H9 (cell line): ENCODE measurements around the gene PTPN13. TPM values are rescaled to one million over a fixed set of nuclear protein-coding genes. Genes with fewer than 3 reads are reported as not detected.

Experiments used
- DNase-seq: peaks from one replicate; pipeline ENCODE4 v3.0.0-alpha.2; 2017
- H2AFZ ChIP-seq: one replicate; pipeline ENCODE4 v1.6.1; 2013; ENCODE audit warnings: mild to moderate bottlenecking, low read length, control low read depth, moderate library complexity
- H2AK5ac ChIP-seq: 2 replicates; pipeline ENCODE4 v1.6.1; 2013; ENCODE audit warnings: low read length, control low read depth, mixed read lengths; ENCODE audit not compliant: insufficient read length
- H2BK120ac ChIP-seq: one replicate; pipeline ENCODE4 v1.6.1; 2013; ENCODE audit warnings: low read depth, mild to moderate bottlenecking, low read length, control low read depth, inconsistent platforms; ENCODE audit not compliant: poor library complexity, severe bottlenecking
- H2BK12ac ChIP-seq: 2 replicates; pipeline ENCODE4 v1.6.1; 2013; ENCODE audit warnings: low read length, control low read depth, mixed read lengths, low read depth; ENCODE audit not compliant: insufficient read length
- H2BK15ac ChIP-seq: 2 replicates; pipeline ENCODE4 v1.6.1; 2013; ENCODE audit warnings: low read depth, low read length, control low read depth
- H2BK20ac ChIP-seq: one replicate; pipeline ENCODE4 v1.6.1; 2013; ENCODE audit warnings: low read depth, mild to moderate bottlenecking, low read length, control low read depth, inconsistent platforms; ENCODE audit not compliant: poor library complexity, severe bottlenecking
- H2BK5ac ChIP-seq: 2 replicates; pipeline ENCODE4 v1.6.1; 2013; ENCODE audit warnings: low read length, control low read depth, mixed read lengths; ENCODE audit not compliant: insufficient read length
- H3K14ac ChIP-seq: 2 replicates; pipeline ENCODE4 v1.6.1; 2013; ENCODE audit warnings: low read length, control low read depth; ENCODE audit not compliant: insufficient read depth
- H3K18ac ChIP-seq: 2 replicates; pipeline ENCODE4 v1.6.1; 2013; ENCODE audit warnings: low read depth, mild to moderate bottlenecking, mixed read lengths, low read length, control low read depth; ENCODE audit not compliant: insufficient read length
- H3K23ac ChIP-seq: 2 replicates; pipeline ENCODE4 v1.6.1; 2013; ENCODE audit warnings: low read length, control low read depth, mixed read lengths, low read depth; ENCODE audit not compliant: insufficient read length
- H3K23me2 ChIP-seq: 2 replicates; pipeline ENCODE4 v1.6.1; 2013; ENCODE audit warnings: low read depth, mild to moderate bottlenecking, mixed read lengths, low read length, control low read depth; ENCODE audit not compliant: insufficient read length, poor library complexity, severe bottlenecking
- H3K27ac ChIP-seq: 2 replicates; pipeline ENCODE4 v1.5.1; 2013; ENCODE audit warnings: low read length, control low read depth, mixed read lengths, low read depth; ENCODE audit not compliant: insufficient read length
- H3K27me3 ChIP-seq: 2 replicates; pipeline ENCODE4 v1.6.1; 2013; ENCODE audit warnings: low read length, control low read depth, inconsistent platforms; ENCODE audit not compliant: insufficient read depth
- H3K4ac ChIP-seq: 2 replicates; pipeline ENCODE4 v1.6.1; 2013; ENCODE audit warnings: low read depth, mild to moderate bottlenecking, control low read depth, inconsistent platforms, low read length, moderate library complexity
- H3K4me1 ChIP-seq: 2 replicates; pipeline ENCODE4 v1.6.1; 2013; ENCODE audit warnings: low read length, control low read depth, inconsistent platforms; ENCODE audit not compliant: insufficient read depth
- H3K4me2 ChIP-seq: 2 replicates; pipeline ENCODE4 v1.6.1; 2013; ENCODE audit warnings: low read length, control low read depth, mixed read lengths; ENCODE audit not compliant: insufficient read length, insufficient read depth
- H3K56ac ChIP-seq: 2 replicates; pipeline ENCODE4 v1.6.1; 2013; ENCODE audit warnings: low read depth, mild to moderate bottlenecking, mixed read lengths, low read length, control low read depth; ENCODE audit not compliant: insufficient read length
- H3K79me1 ChIP-seq: 2 replicates; pipeline ENCODE4 v1.6.1; 2013; ENCODE audit warnings: low read depth, mild to moderate bottlenecking, moderate library complexity, low read length, control low read depth, inconsistent platforms; ENCODE audit not compliant: insufficient read depth, poor library complexity, severe bottlenecking
- H3K79me2 ChIP-seq: 2 replicates; pipeline ENCODE4 v1.6.1; 2013; ENCODE audit warnings: low read length, control low read depth, inconsistent platforms; ENCODE audit not compliant: insufficient read depth
- H3K9ac ChIP-seq: 2 replicates; pipeline ENCODE4 v1.6.1; 2013; ENCODE audit warnings: low read length, control low read depth, mixed read lengths; ENCODE audit not compliant: insufficient read length; ENCODE audit errors: extremely low read depth
- H3K9me3 ChIP-seq: one replicate; pipeline ENCODE4 v1.6.1; 2013; ENCODE audit warnings: low read depth, low read length, inconsistent platforms; ENCODE audit not compliant: control insufficient read depth
- H3T11ph ChIP-seq: one replicate; pipeline ENCODE4 v1.6.1; 2013; ENCODE audit warnings: mild to moderate bottlenecking, low read length, control low read depth, inconsistent platforms
- H4K20me1 ChIP-seq: one replicate; pipeline ENCODE4 v1.6.1; 2013; ENCODE audit not compliant: control insufficient read depth, insufficient read length, insufficient read depth
- H4K5ac ChIP-seq: 2 replicates; pipeline ENCODE4 v1.6.1; 2013; ENCODE audit warnings: low read depth, mild to moderate bottlenecking, mixed read lengths, low read length, control low read depth; ENCODE audit not compliant: insufficient read length
- H4K8ac ChIP-seq: replicated peaks from 2 replicates; pipeline ENCODE4 v1.6.1; 2013; ENCODE audit warnings: low read length, control low read depth, mixed read lengths, low read depth; ENCODE audit not compliant: insufficient read length
- H4K91ac ChIP-seq: 2 replicates; pipeline ENCODE4 v1.6.1; 2013; ENCODE audit warnings: low read depth, mild to moderate bottlenecking, moderate library complexity, mixed read lengths, low read length, control low read depth; ENCODE audit not compliant: insufficient read length
- H3K27ac Mint-ChIP-seq, 3 experiments: 2 replicates in 2 of 3; 3 replicates in 1 of 3; pipeline ENCODE4 v1.8.0; 2020 to 2021; ENCODE audit warnings: mixed read lengths in 3 of 3, mild to moderate bottlenecking in 1 of 3, moderate library complexity in 1 of 3
- H3K27me3 Mint-ChIP-seq: 2 replicates; pipeline ENCODE4 v1.8.0; 2021; ENCODE audit warnings: low read depth, mild to moderate bottlenecking, moderate library complexity, mixed read lengths
- H3K36me3 Mint-ChIP-seq, 3 experiments: 2 replicates in 2 of 3; 3 replicates in 1 of 3; pipeline ENCODE4 v1.8.0; 2020 to 2021; ENCODE audit warnings: low read depth in 3 of 3, mixed read lengths in 3 of 3; ENCODE audit not compliant: insufficient read depth in 1 of 3
- H3K4me1 Mint-ChIP-seq, 2 experiments: 2 replicates each; pipeline ENCODE4 v1.8.0; 2020; ENCODE audit warnings: mixed read lengths in 2 of 2
- H3K4me3 Mint-ChIP-seq, 2 experiments: 2 replicates in 1 of 2; 3 replicates in 1 of 2; pipeline ENCODE4 v1.8.0; 2020 to 2021; ENCODE audit warnings: mild to moderate bottlenecking in 2 of 2, mixed read lengths in 2 of 2, moderate library complexity in 1 of 2
- H3K9me3 Mint-ChIP-seq, 2 experiments: 2 replicates in 1 of 2; 3 replicates in 1 of 2; pipeline ENCODE4 v1.8.0; 2020; ENCODE audit warnings: mild to moderate bottlenecking in 2 of 2, mixed read lengths in 2 of 2, moderate library complexity in 1 of 2
- WGBS: extraction: QIAGEN DNeasy Blood & Tissue Kit; methylation state at CpG from one replicate; pipeline ENCODE4 v1.1.7; 2013; ENCODE audit warnings: missing lambda C conversion rate, low lambda C conversion rate, mixed read lengths; ENCODE audit not compliant: insufficient read length; ENCODE audit errors: extremely low coverage; 5-methylcytosine and 5-hydroxymethylcytosine counted together
- total RNA-seq: library from RNA; stranded (reverse); gene quantifications from 2 replicates; pipeline ENCODE4 v1.2.1, GENCODE V29; 2021
- TF ChIP-seq, protein P1 (sequence below): fragments of 200-600 bp; sonication (generic); conservative IDR thresholded peaks from 3 replicates; pipeline ENCODE4 v1.8.0; 2021; ENCODE audit warnings: antibody characterized with exemption, mild to moderate bottlenecking

Gene PTPN13
- total RNA-seq, 1 experiment from 2014 or later = 34.9 TPM

DNA sequence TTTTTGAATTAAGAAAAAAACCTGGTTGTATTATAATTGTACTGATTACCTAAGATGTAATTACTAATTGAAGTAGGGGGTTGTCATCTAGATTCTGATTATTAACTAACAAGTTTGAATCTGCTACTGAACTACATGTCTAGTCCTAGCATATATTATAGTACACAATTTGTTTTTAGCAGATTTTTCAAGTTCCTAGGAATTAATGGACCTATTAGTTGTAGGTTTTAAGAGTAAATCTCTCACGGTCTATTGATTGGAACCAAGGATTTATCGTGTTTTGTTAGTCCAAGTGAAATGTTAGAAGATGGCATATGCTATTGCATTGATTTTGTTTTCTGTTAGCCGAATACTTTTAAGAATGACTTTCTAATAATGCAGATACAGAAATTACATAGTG is 20.8 kb downstream of the PTPN13 start:
- TF ChIP-seq, protein P1, sequence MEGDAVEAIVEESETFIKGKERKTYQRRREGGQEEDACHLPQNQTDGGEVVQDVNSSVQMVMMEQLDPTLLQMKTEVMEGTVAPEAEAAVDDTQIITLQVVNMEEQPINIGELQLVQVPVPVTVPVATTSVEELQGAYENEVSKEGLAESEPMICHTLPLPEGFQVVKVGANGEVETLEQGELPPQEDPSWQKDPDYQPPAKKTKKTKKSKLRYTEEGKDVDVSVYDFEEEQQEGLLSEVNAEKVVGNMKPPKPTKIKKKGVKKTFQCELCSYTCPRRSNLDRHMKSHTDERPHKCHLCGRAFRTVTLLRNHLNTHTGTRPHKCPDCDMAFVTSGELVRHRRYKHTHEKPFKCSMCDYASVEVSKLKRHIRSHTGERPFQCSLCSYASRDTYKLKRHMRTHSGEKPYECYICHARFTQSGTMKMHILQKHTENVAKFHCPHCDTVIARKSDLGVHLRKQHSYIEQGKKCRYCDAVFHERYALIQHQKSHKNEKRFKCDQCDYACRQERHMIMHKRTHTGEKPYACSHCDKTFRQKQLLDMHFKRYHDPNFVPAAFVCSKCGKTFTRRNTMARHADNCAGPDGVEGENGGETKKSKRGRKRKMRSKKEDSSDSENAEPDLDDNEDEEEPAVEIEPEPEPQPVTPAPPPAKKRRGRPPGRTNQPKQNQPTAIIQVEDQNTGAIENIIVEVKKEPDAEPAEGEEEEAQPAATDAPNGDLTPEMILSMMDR = no peak
- no peaks in the 10 kb centered on the region for H3K4me1 ChIP-seq
- no peaks in the 10 kb centered on the region for H4K20me1 ChIP-seq
- Mint-ChIP-seq H3K4me1 (peaks cover 14 to 23% of the 10 kb centered on the region in 2 experiments), H3K36me3 (peaks cover 9 to 12% (median 9%) of the 10 kb centered on the region in 3 experiments), H3K27ac (no peak overlapping the region), H3K9me3 (peaks cover 7 to 14% of the 10 kb centered on the region in 2 experiments; a peak in 4 of 5 replicates), H3K4me3 (no peak overlapping the region), H3K27me3 (no peaks in the 10 kb centered on the region)
- no peak overlapping the region for H4K5ac ChIP-seq
- no peak overlapping the region for H4K91ac ChIP-seq
- no peak overlapping the region for H3K27ac ChIP-seq
- WGBS = no CpG with 5 or more reads among the region's 3 CpGs
- no peak overlapping the region for H2BK20ac ChIP-seq
- no peak overlapping the region for H3T11ph ChIP-seq
- no peak overlapping the region for H3K14ac ChIP-seq
- no peak overlapping the region for H3K9ac ChIP-seq
- H3K27me3 ChIP-seq = no peaks in the 10 kb centered on the region
- no peak overlapping the region for H3K4me2 ChIP-seq
- H2BK5ac ChIP-seq = no peak overlapping the region
- H2BK120ac ChIP-seq = no peak overlapping the region
- no peak overlapping the region for H2BK15ac ChIP-seq
- no peaks in the 10 kb centered on the region for H3K9me3 ChIP-seq
- no peak overlapping the region for H3K23ac ChIP-seq
- H3K23me2 ChIP-seq = no peaks in the 10 kb centered on the region
- H2AK5ac ChIP-seq = no peak overlapping the region
- no peak for DNase-seq
- H3K79me2 ChIP-seq = no peaks in the 10 kb centered on the region; the same call in 1 of the 2 replicates
- H2BK12ac ChIP-seq = no peak overlapping the region
- no peak overlapping the region for H4K8ac ChIP-seq
- H3K79me1 ChIP-seq = peaks cover 3% of the 10 kb centered on the region
- no peak overlapping the region for H3K18ac ChIP-seq
- no peak overlapping the region for H3K4ac ChIP-seq
- H3K56ac ChIP-seq = no peak overlapping the region
- no peak overlapping the region for H2AFZ ChIP-seq
